ENCODE measurements around the gene ARHGAP5.
"Not testable (repeated sequence)": the region's sequence is repeated elsewhere in the genome, so short reads cannot be mapped to it uniquely, and the experiment has no call there.

- not testable (repeated sequence) for TF ChIP-seq CTCF (IDR thresholded peaks at IDR 0.05); ZBTB21 (CRISPR knock-in tag; IDR thresholded peaks at IDR 0.05; ENCODE audit: borderline replicate concordance); FOXK1 (CRISPR knock-in tag; IDR thresholded peaks at IDR 0.05); ELF4 (CRISPR knock-in tag; IDR thresholded peaks at IDR 0.05; ENCODE audit: low read depth); ATF3 (CRISPR knock-in tag; conservative IDR thresholded peaks at IDR 0.05); MXD4 (CRISPR knock-in tag; IDR thresholded peaks at IDR 0.05; ENCODE audit: borderline replicate concordance); ZNF281 (CRISPR knock-in tag; IDR thresholded peaks at IDR 0.05); ZNF423 (CRISPR knock-in tag; IDR thresholded peaks at IDR 0.05); SMAD4 (CRISPR knock-in tag; IDR thresholded peaks at IDR 0.05)
- TF ChIP-seq, protein P1, sequence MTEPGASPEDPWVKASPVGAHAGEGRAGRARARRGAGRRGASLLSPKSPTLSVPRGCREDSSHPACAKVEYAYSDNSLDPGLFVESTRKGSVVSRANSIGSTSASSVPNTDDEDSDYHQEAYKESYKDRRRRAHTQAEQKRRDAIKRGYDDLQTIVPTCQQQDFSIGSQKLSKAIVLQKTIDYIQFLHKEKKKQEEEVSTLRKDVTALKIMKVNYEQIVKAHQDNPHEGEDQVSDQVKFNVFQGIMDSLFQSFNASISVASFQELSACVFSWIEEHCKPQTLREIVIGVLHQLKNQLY (CRISPR knock-in tag; IDR thresholded peaks at IDR 0.05): not testable (repeated sequence)
Measured at GRCh38 chr14:32126899-32127730, 50.0 kb downstream of the ARHGAP5 start.
